Measurements from ENCODE around the gene TSR3.
A peak's percentile ranks its signal among the peaks of the same experiment; 100 is the strongest.

TSR3 gene

GRCh38 chr16:1320097-1320496 is 31.6 kb downstream of the TSR3 start:
- no peaks in the 10 kb centered on the region for H3K27me3 Mint-ChIP-seq (ENCODE audit: low read depth)
- no peak overlapping the region for H3K27ac Mint-ChIP-seq
- no peaks in the 10 kb centered on the region for H3K9me3 Mint-ChIP-seq
- H3K4me1 Mint-ChIP-seq (ENCODE audit: low read depth) = no peaks in the 10 kb centered on the region
- no peak overlapping the region for H3K4me3 Mint-ChIP-seq
- H3K36me3 Mint-ChIP-seq (ENCODE audit: low read depth) = peaks cover 40% of the 10 kb centered on the region

- Mint-ChIP-seq H3K4me3 (no peak overlapping the region), H3K27ac (no peak overlapping the region), H3K27me3 (ENCODE audit: low read depth) (no peaks in the 10 kb centered on the region), H3K36me3 (ENCODE audit: low read depth) (peaks cover 39% of the 10 kb centered on the region), H3K4me1 (ENCODE audit: low read depth) (no peaks in the 10 kb centered on the region), H3K9me3 (no peaks in the 10 kb centered on the region)
Measured at GRCh38 chr16:1319041-1319440, 32.6 kb downstream of the TSR3 start.

GRCh38 chr16:1318268-1318545 is 33.5 kb downstream of the TSR3 start:
- Mint-ChIP-seq H3K27me3 (ENCODE audit: low read depth) (no peaks in the 10 kb centered on the region), H3K9me3 (no peaks in the 10 kb centered on the region), H3K4me1 (ENCODE audit: low read depth) (no peaks in the 10 kb centered on the region), H3K4me3 (no peak overlapping the region), H3K36me3 (ENCODE audit: low read depth) (peaks cover 34% of the 10 kb centered on the region), H3K27ac (no peak overlapping the region)

GRCh38 chr16:1317479-1318267 is 34.0 kb downstream of the TSR3 start:
- Mint-ChIP-seq H3K4me3 (no peak overlapping the region), H3K4me1 (ENCODE audit: low read depth) (no peaks in the 10 kb centered on the region), H3K36me3 (ENCODE audit: low read depth) (peaks cover 34% of the 10 kb centered on the region), H3K9me3 (no peaks in the 10 kb centered on the region), H3K27me3 (ENCODE audit: low read depth) (no peaks in the 10 kb centered on the region), H3K27ac (no peak overlapping the region)

GRCh38 chr16:1316033-1316405 is 35.7 kb downstream of the TSR3 start:
- H3K27ac Mint-ChIP-seq = no peak overlapping the region
- peaks cover 2% of the 10 kb centered on the region for H3K4me1 Mint-ChIP-seq (ENCODE audit: low read depth)
- no peaks in the 10 kb centered on the region for H3K27me3 Mint-ChIP-seq (ENCODE audit: low read depth)
- peaks cover 34% of the 10 kb centered on the region for H3K36me3 Mint-ChIP-seq (ENCODE audit: low read depth)
- H3K9me3 Mint-ChIP-seq = no peaks in the 10 kb centered on the region
- no peak overlapping the region for H3K4me3 Mint-ChIP-seq

GRCh38 chr16:1315081-1316032 is 36.3 kb downstream of the TSR3 start:
- no peaks in the 10 kb centered on the region for H3K9me3 Mint-ChIP-seq
- no peak overlapping the region for H3K4me3 Mint-ChIP-seq
- no peaks in the 10 kb centered on the region for H3K27me3 Mint-ChIP-seq (ENCODE audit: low read depth)
- H3K36me3 Mint-ChIP-seq (ENCODE audit: low read depth) = peaks cover 34% of the 10 kb centered on the region
- peaks cover 7% of the 10 kb centered on the region for H3K4me1 Mint-ChIP-seq (ENCODE audit: low read depth)
- H3K27ac Mint-ChIP-seq = no peak overlapping the region

GRCh38 chr16:1314399-1315068 is 37.1 kb downstream of the TSR3 start:
- Mint-ChIP-seq H3K27me3 (ENCODE audit: low read depth) (no peaks in the 10 kb centered on the region), H3K36me3 (ENCODE audit: low read depth) (peaks cover 33% of the 10 kb centered on the region), H3K9me3 (no peaks in the 10 kb centered on the region), H3K4me3 (no peak overlapping the region), H3K4me1 (ENCODE audit: low read depth) (peaks cover 10% of the 10 kb centered on the region), H3K27ac (no peak overlapping the region)

GRCh38 chr16:1313721-1314369 is 37.8 kb downstream of the TSR3 start:
- Mint-ChIP-seq H3K27me3 (ENCODE audit: low read depth) (no peaks in the 10 kb centered on the region), H3K4me3 (no peak overlapping the region), H3K27ac (no peak overlapping the region), H3K36me3 (ENCODE audit: low read depth) (peaks cover 29% of the 10 kb centered on the region), H3K4me1 (ENCODE audit: low read depth) (peaks cover 10% of the 10 kb centered on the region), H3K9me3 (no peaks in the 10 kb centered on the region)

GRCh38 chr16:1312903-1313302 is 38.8 kb downstream of the TSR3 start:
- no peaks in the 10 kb centered on the region for H3K9me3 Mint-ChIP-seq
- no peaks in the 10 kb centered on the region for H3K27me3 Mint-ChIP-seq (ENCODE audit: low read depth)
- H3K4me3 Mint-ChIP-seq = peak overlapping the region; percentile 37
- peaks cover 21% of the 10 kb centered on the region for H3K36me3 Mint-ChIP-seq (ENCODE audit: low read depth)
- peaks cover 12% of the 10 kb centered on the region for H3K4me1 Mint-ChIP-seq (ENCODE audit: low read depth)
- H3K27ac Mint-ChIP-seq = no peak overlapping the region

- H3K27me3 Mint-ChIP-seq (ENCODE audit: low read depth) = no peaks in the 10 kb centered on the region
- H3K27ac Mint-ChIP-seq = no peak overlapping the region
- H3K36me3 Mint-ChIP-seq (ENCODE audit: low read depth) = peaks cover 17% of the 10 kb centered on the region
- H3K9me3 Mint-ChIP-seq = no peaks in the 10 kb centered on the region
- H3K4me3 Mint-ChIP-seq = no peak overlapping the region
- H3K4me1 Mint-ChIP-seq (ENCODE audit: low read depth) = peaks cover 12% of the 10 kb centered on the region
Measured at GRCh38 chr16:1312467-1312816, 39.2 kb downstream of the TSR3 start.

GRCh38 chr16:1311738-1312466 is 39.8 kb downstream of the TSR3 start:
- Mint-ChIP-seq H3K27me3 (ENCODE audit: low read depth) (no peaks in the 10 kb centered on the region), H3K9me3 (no peaks in the 10 kb centered on the region), H3K4me1 (ENCODE audit: low read depth) (peaks cover 12% of the 10 kb centered on the region), H3K4me3 (peak overlapping the region; percentile 99), H3K27ac (no peak overlapping the region), H3K36me3 (ENCODE audit: low read depth) (peaks cover 13% of the 10 kb centered on the region)

GRCh38 chr16:1311212-1311737 is 40.4 kb downstream of the TSR3 start:
- H3K9me3 Mint-ChIP-seq = no peaks in the 10 kb centered on the region
- peaks cover 7% of the 10 kb centered on the region for H3K36me3 Mint-ChIP-seq (ENCODE audit: low read depth)
- no peaks in the 10 kb centered on the region for H3K27me3 Mint-ChIP-seq (ENCODE audit: low read depth)
- peak overlapping the region; percentile 99 for H3K4me3 Mint-ChIP-seq
- peaks cover 14% of the 10 kb centered on the region for H3K4me1 Mint-ChIP-seq (ENCODE audit: low read depth)
- peak overlapping the region; percentile 93 for H3K27ac Mint-ChIP-seq

- Mint-ChIP-seq H3K27me3 (ENCODE audit: low read depth) (no peaks in the 10 kb centered on the region), H3K4me1 (ENCODE audit: low read depth) (peaks cover 15% of the 10 kb centered on the region), H3K4me3 (peak overlapping the region; percentile 99), H3K36me3 (ENCODE audit: low read depth) (peaks cover 4% of the 10 kb centered on the region), H3K27ac (peak overlapping the region; percentile 93), H3K9me3 (no peaks in the 10 kb centered on the region)
Measured at GRCh38 chr16:1310832-1311200, 40.9 kb downstream of the TSR3 start.

All from T-helper 1 cell treated with Interleukin-12 subunit alpha and Interleukin-12 subunit beta and Interleukin-4 antibody, amounts not matched to agents 30 μg/mL and 1 μg/mL, for 36 hours (primary cell).